ENCODE measurements around the gene MORN1. TPM values are rescaled to one million over a fixed set of nuclear protein-coding genes. Genes with fewer than 3 reads are reported as not detected.

Gene MORN1
- total RNA-seq, 4 donors from 2014 or later = 7.0 to 9.8 (median 8.0) TPM

DNA sequence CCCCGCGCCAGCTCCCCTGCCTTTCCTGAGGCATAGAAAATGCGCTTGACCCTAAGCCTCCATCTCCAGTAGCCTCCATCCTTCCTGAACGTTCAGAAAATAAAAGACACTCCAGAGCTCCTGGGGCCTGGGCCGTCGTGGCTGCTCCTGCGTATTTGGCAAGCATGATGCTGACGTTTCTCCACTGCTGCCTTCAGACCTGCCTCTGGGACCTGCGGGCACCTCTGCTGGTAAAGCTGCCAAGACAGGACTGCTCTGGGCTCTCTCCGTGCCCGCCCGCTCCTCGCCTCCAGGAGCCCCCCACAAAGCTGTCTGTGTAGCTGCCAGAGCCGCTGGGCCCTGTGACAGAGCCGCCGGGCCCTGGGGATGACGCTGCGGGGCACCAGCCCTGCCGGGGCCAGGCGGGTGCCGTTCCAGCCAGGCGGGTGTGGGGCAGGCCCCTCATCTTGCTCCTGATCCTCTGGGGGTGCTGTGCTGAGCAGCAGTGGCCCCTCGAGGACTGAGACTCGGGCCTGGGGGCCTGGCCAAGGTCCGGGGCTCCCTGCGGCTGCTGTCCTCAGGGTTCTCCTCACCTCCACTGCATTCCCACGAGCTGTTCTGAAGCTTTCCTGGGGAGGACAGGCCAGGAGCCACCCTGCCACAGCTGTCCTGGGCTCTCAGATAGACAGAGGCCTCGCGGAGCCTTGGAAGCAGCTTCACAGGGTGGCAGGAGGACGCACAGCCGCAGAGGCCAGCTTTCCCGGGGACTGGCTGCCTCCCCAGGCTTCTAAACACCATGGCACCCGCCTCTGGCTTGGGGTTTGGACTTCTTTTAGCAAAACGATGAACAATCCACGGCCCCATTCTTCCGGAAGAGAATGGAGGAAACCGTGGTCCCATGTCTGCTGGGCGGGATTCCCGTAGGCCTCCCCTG lies 48.1 kb downstream of the MORN1 start:
- WGBS = 85% methylated on average over 31 of the region's 39 CpGs
- Histone ChIP-seq H3K27ac (replicated peaks in 1 of 4) (no peak overlapping the region), H3K27me3 (no peaks in the 10 kb centered on the region), H3K36me3 (no peaks in the 10 kb centered on the region), H3K4me1 (no peaks in the 10 kb centered on the region), H3K9me3 (no peaks in the 10 kb centered on the region), H3K4me3 (no peak overlapping the region)
- no peak for DNase-seq (ENCODE audit: extremely low spot score)
- TF ChIP-seq POLR2AphosphoS5 (IDR thresholded peaks at IDR 0.05) = no peak
- TF ChIP-seq POLR2A (IDR thresholded peaks at IDR 0.05; ENCODE audit: low read depth) = no peak
- no peak for TF ChIP-seq EP300 (IDR thresholded peaks at IDR 0.05)
- no peak for TF ChIP-seq CTCF (IDR thresholded peaks at IDR 0.05)
- intact Hi-C loops (cut with DNase I) = no loop called here

GRCh38 chr1:2342384-2343022 lies 48.9 kb downstream of the MORN1 start:
- H3K4me1 ChIP-seq = no peaks in the 10 kb centered on the region
- DNase-seq (ENCODE audit: extremely low spot score) = no peak
- H3K27me3 ChIP-seq = no peaks in the 10 kb centered on the region
- H3K9me3 ChIP-seq = no peaks in the 10 kb centered on the region
- TF ChIP-seq POLR2AphosphoS5 (IDR thresholded peaks at IDR 0.05) (no peak), CTCF (IDR thresholded peaks at IDR 0.05) (no peak), EP300 (IDR thresholded peaks at IDR 0.05) (no peak), POLR2A (IDR thresholded peaks at IDR 0.05; ENCODE audit: low read depth) (no peak)
- intact Hi-C loops (cut with DNase I) = no loop called here
- no peak overlapping the region for H3K4me3 ChIP-seq
- no peaks in the 10 kb centered on the region for H3K36me3 ChIP-seq
- 90% methylated on average over 20 of the region's 21 CpGs for WGBS
- no peak overlapping the region for H3K27ac ChIP-seq (replicated peaks in 1 of 4)

DNA sequence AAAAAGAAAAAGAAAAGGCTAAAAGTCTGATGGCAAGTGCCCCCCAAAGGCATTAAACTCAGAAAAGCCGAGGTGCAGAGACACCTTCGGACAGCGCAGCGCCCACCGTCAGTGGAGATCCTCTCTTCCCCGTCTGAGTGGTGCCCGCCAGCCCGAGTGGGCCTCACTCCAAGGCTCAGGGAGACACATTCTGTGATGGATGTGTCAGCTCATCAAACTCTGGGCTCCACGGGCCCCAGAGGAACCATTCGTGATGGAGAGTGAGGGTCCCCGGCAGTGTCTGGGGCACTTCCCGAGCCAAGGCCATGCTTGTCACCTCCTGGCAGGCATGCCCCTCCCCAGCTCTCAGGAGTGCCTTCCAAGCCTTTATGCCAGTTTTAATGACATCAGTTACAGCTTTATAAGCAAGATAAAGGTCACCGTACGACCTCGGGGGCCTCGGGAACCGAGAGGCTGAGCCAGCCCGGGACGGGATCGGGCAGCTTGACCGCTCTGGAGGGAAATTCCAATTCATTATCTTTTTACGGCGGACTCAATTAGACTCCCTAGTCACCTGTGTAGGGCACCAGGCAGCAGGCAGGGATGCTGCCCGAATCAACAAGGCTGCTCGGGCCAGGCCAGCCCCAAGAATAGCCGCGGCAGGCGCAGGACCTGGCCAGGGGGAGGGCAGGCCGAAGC lies 49.5 kb downstream of the MORN1 start:
- no peak for DNase-seq (ENCODE audit: extremely low spot score)
- no peaks in the 10 kb centered on the region for H3K9me3 ChIP-seq
- no peaks in the 10 kb centered on the region for H3K36me3 ChIP-seq
- 95% methylated on average over 22 of the region's 29 CpGs for WGBS
- H3K27me3 ChIP-seq = no peaks in the 10 kb centered on the region
- intact Hi-C loops (cut with DNase I) = no loop called here
- H3K27ac ChIP-seq (replicated peaks in 1 of 4) = no peak overlapping the region
- TF ChIP-seq CTCF (IDR thresholded peaks at IDR 0.05) (no peak), EP300 (IDR thresholded peaks at IDR 0.05) (no peak), POLR2A (IDR thresholded peaks at IDR 0.05; ENCODE audit: low read depth) (no peak), POLR2AphosphoS5 (IDR thresholded peaks at IDR 0.05) (no peak)
- no peak overlapping the region for H3K4me3 ChIP-seq
- no peaks in the 10 kb centered on the region for H3K4me1 ChIP-seq

DNA sequence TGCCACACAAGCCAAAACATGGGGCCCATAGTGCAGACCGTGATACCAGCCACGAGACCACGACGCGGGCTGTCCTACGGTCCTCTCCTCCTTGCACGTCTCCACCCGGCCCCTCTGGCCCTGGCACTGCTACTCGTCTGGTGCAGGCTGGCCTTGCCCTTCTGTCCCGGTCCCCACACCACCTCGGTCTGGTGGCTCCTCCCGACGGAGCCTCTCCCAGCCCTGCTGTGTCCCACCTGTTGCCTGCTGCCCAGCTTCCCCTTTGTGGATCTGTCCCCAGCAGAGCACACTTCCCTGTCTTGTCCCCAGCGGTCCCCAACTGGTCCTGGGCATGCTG lies 50.5 kb downstream of the MORN1 start:
- H3K27me3 ChIP-seq = no peaks in the 10 kb centered on the region
- no peak overlapping the region for H3K27ac ChIP-seq (replicated peaks in 1 of 4)
- H3K9me3 ChIP-seq = no peaks in the 10 kb centered on the region
- DNase-seq (ENCODE audit: extremely low spot score) = no peak
- WGBS = 95% methylated on average over 14 of the region's 14 CpGs
- no peak for TF ChIP-seq EP300 (IDR thresholded peaks at IDR 0.05)
- TF ChIP-seq POLR2A (IDR thresholded peaks at IDR 0.05; ENCODE audit: low read depth) = no peak
- no peak for TF ChIP-seq POLR2AphosphoS5 (IDR thresholded peaks at IDR 0.05)
- TF ChIP-seq CTCF (IDR thresholded peaks at IDR 0.05) = no peak
- no peak overlapping the region for H3K4me3 ChIP-seq
- no peaks in the 10 kb centered on the region for H3K36me3 ChIP-seq
- no peaks in the 10 kb centered on the region for H3K4me1 ChIP-seq
- intact Hi-C loops (cut with DNase I) = no loop called here

Measured in esophagus muscularis mucosa (tissue), 4 donors.